GM12892 (cell line): ENCODE measurements around the gene ARV1.

Experiments used
- DNase-seq: peaks from one replicate; pipeline ENCODE4 v3.0.0; 2011; ENCODE audit not compliant: insufficient read length
- FAIRE-seq: peaks from 2 replicates; lab custom pipeline; 2011; peaks lifted over from hg19 to GRCh38; lab: Jason Lieb, UNC
- POLR2A ChIP-seq: IDR thresholded peaks from 2 replicates; pipeline ENCODE4 v1.6.1; 2011; ENCODE audit warnings: low read depth, low read length, control low read depth
- POLR2AphosphoS5 ChIP-seq: IDR thresholded peaks from 2 replicates; pipeline ENCODE4 v1.6.1; 2011; ENCODE audit warnings: low read depth, low read length, control low read depth
- TAF1 ChIP-seq: IDR thresholded peaks from 2 replicates; pipeline ENCODE4 v1.6.1; 2011; ENCODE audit warnings: low read depth, mild to moderate bottlenecking, control low read depth, low read length, borderline replicate concordance

The ARV1 gene

DNA sequence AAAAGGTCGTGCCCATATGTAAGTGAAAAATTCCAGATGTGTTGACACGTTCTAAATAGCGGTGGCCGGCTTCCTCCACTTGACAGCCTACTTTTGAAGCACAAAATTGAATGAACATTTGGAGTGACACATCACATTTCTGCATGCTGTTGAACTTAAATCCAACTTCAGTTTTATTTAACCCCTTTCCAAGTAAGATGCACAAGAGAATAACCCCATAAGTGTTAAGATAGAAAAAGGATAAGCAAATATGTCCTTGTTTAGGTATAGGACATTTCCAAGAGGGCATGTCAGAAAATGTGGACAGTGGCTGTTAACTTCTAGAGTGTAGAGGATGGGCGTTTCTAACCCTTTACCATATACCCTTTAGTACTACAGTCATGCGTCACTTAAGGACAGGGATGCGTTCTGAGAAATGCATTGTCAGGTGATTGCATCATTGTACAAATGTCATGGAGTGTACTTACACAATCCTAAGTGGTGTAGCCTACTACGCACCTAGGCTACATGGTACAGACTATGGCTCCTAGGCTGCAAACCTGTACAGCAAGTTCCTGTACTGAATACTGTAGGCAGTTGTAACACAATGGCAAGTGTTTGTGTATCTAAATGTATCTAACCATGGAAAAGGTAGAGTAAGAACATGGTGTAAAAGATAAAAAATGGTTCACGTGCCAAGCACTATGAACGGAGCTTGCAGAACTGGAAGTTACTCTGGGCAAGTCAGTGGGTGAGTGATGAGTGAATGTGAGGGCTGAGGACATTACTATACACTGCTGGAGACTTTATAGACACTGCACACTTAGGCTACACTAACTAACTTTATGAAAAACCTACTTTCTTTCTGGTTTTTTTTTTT lies 70.5 kb downstream of the ARV1 start:
- TF ChIP-seq POLR2AphosphoS5: no peak
- TF ChIP-seq POLR2A: no peak
- TF ChIP-seq TAF1: no peak
- FAIRE-seq (no peak), DNase-seq (no peak)
